HCT116 (cell line): ENCODE data around the gene TRIM5. TPM values are rescaled to one million over a fixed set of nuclear protein-coding genes. Genes with fewer than 3 reads are reported as not detected.

ENCODE experiments used
- ATAC-seq: fragments of 200-7000 bp; cut with Tn5 transposase; 2 replicates; pipeline ENCODE4 v1.9.1; 2020; ENCODE audit warnings: mild to moderate bottlenecking, moderate library complexity
- BruUV-seq: library from RNA; stranded (reverse); fragments of 400-500 nt; replicated peaks from 2 replicates; lab custom pipeline; 2021; lab: Mats Ljungman, UMichigan
- CTCF ChIA-PET: fragments of 300-600 bp; sonication (Branson Sonifier 250); formaldehyde crosslinking; loops from one replicate; lab custom pipeline; 2021; ENCODE audit warnings: antibody characterized with exemption; lab: Charles Lee
- POLR2A ChIA-PET: fragments of 300-600, 350-600 bp; sonication (Branson Sonifier 250); formaldehyde crosslinking; loops from one replicate; lab custom pipeline; 2021; ENCODE audit warnings: antibody characterized with exemption; lab: Charles Lee
- RAD21 ChIA-PET, 2 experiments: fragments of 300-600 bp; sonication (Branson Sonifier 250); formaldehyde crosslinking; loops; one replicate each; lab custom pipeline; 2023; ENCODE audit warnings: low total read pairs in 2 of 2; ENCODE audit not compliant: uncharacterized antibody in 2 of 2, unreplicated experiment in 2 of 2, low non-redundant PET in 1 of 2; lab: Charles Lee
- DNase-seq: peaks from one replicate; pipeline ENCODE4 v3.0.0-alpha.2; 2010; ENCODE audit warnings: low read depth, low spot score
- H2AFZ ChIP-seq: fragments of 200-600 bp; shearing (Covaris generic), sonication (generic); 2 replicates; pipeline ENCODE4 v1.6.1; 2017; ENCODE audit warnings: low read depth, mixed run types, mixed read lengths, antibody characterized with exemption, low read length; ENCODE audit not compliant: poor library complexity, severe bottlenecking
- H3K27ac ChIP-seq: 2 replicates; pipeline ENCODE4 v1.5.1; 2012; ENCODE audit warnings: low read depth, low read length
- H3K27me3 ChIP-seq: fragments of 200-600 bp; sonication (generic); 2 replicates; pipeline ENCODE4 v1.6.1; 2016; ENCODE audit warnings: mixed run types, low read length, mixed read lengths; ENCODE audit not compliant: insufficient read depth
- H3K36me3 ChIP-seq, 2 experiments: fragments of 200-500 bp in 1 of 2; fragments of 200-600 bp in 1 of 2; sonication (Bioruptor generic) in 1 of 2; sonication (generic) in 1 of 2; 2 replicates each; pipeline versions ENCODE4 v1.5.1 to v1.6.1; 2014 to 2016; ENCODE audit warnings: low read length in 2 of 2, inconsistent platforms in 1 of 2, mixed read lengths in 1 of 2, mixed run types in 1 of 2; ENCODE audit not compliant: insufficient read depth in 2 of 2, control insufficient read depth in 1 of 2
- H3K4me1 ChIP-seq, 2 experiments: fragments of 200-600 bp in 1 of 2; sonication (generic) in 1 of 2; 2 replicates each; pipeline versions ENCODE4 v1.5.1 to v1.6.1; 2012 to 2017; ENCODE audit warnings: low read length in 2 of 2, inconsistent platforms in 1 of 2, mild to moderate bottlenecking in 1 of 2, mixed read lengths in 1 of 2, mixed run types in 1 of 2, moderate library complexity in 1 of 2; ENCODE audit not compliant: insufficient read depth in 2 of 2, control insufficient read depth in 1 of 2
- H3K4me2 ChIP-seq: fragments of 200-600 bp; sonication (generic); 2 replicates; pipeline ENCODE4 v1.6.1; 2017; ENCODE audit warnings: mixed run types, low read length, mixed read lengths
- H3K4me3 ChIP-seq, 2 experiments: fragments of 200-600 bp in 1 of 2; sonication (generic) in 1 of 2; replicated peaks in 1 of 2; 2 replicates each; pipeline ENCODE4 v1.5.1; 2011 to 2016; ENCODE audit warnings: low read length in 2 of 2, control low read depth in 1 of 2, low read depth in 1 of 2, mild to moderate bottlenecking in 1 of 2, mixed read lengths in 1 of 2, mixed run types in 1 of 2
- H3K79me2 ChIP-seq: fragments of 200-600 bp; sonication (generic); 2 replicates; pipeline ENCODE4 v1.6.1; 2017; ENCODE audit warnings: mild to moderate bottlenecking, mixed run types, low read length, moderate library complexity, mixed read lengths; ENCODE audit not compliant: insufficient read depth
- H3K9ac ChIP-seq: fragments of 200-600 bp; sonication (generic); 2 replicates; pipeline ENCODE4 v1.6.1; 2016; ENCODE audit warnings: low read length, mixed read lengths
- H3K9me2 ChIP-seq: fragments of 200-600 bp; sonication (generic), shearing (Covaris generic); 2 replicates; pipeline ENCODE4 v1.6.1; 2017; ENCODE audit warnings: mixed run types, mild to moderate bottlenecking, moderate library complexity; ENCODE audit not compliant: insufficient read depth
- H3K9me3 ChIP-seq, 2 experiments: fragments of 200-500 bp in 1 of 2; fragments of 200-600 bp in 1 of 2; sonication (Bioruptor generic) in 1 of 2; sonication (generic) in 1 of 2; 2 replicates each; pipeline ENCODE4 v1.6.1; 2014 to 2017; ENCODE audit warnings: low read length in 2 of 2, mixed read lengths in 2 of 2, inconsistent platforms in 1 of 2, low read depth in 1 of 2, mild to moderate bottlenecking in 1 of 2, mixed run types in 1 of 2, moderate library complexity in 1 of 2; ENCODE audit not compliant: control insufficient read depth in 1 of 2, insufficient read depth in 1 of 2
- H4K20me1 ChIP-seq: fragments of 200-600 bp; sonication (generic), shearing (Covaris generic); 2 replicates; pipeline ENCODE4 v1.6.1; 2017; ENCODE audit warnings: mixed run types, mild to moderate bottlenecking, moderate library complexity; ENCODE audit not compliant: insufficient read depth
- CTCF ChIP-seq, 3 experiments: fragments of 200-600 bp in 1 of 3; sonication (generic) in 1 of 3; IDR thresholded peaks in 2 of 3; conservative IDR thresholded peaks in 1 of 3; 2 replicates each; pipeline ENCODE4 v1.5.1; 2012 to 2017; ENCODE audit warnings: low read depth in 2 of 3, low read length in 2 of 3, antibody characterized with exemption in 1 of 3, borderline replicate concordance in 1 of 3, control low read depth in 1 of 3, mild to moderate bottlenecking in 1 of 3, mixed read lengths in 1 of 3, mixed run types in 1 of 3, moderate library complexity in 1 of 3; ENCODE audit not compliant: insufficient read depth in 1 of 3
- ELF1 ChIP-seq: IDR thresholded peaks from 2 replicates; pipeline ENCODE4 v1.6.1; 2012; ENCODE audit warnings: low read depth, borderline replicate concordance
- JUND ChIP-seq: IDR thresholded peaks from 2 replicates; pipeline ENCODE4 v1.6.1; 2012
- MAX ChIP-seq: IDR thresholded peaks from 2 replicates; pipeline ENCODE4 v1.6.1; 2012
- REST ChIP-seq: IDR thresholded peaks from 2 replicates; pipeline ENCODE4 v1.6.1; 2012; ENCODE audit warnings: low read depth
- SIN3A ChIP-seq: IDR thresholded peaks from 2 replicates; pipeline ENCODE4 v1.6.1; 2012; ENCODE audit warnings: low read depth
- SP1 ChIP-seq: IDR thresholded peaks from 2 replicates; pipeline ENCODE4 v1.6.1; 2012; ENCODE audit warnings: low read depth
- SRF ChIP-seq: IDR thresholded peaks from 2 replicates; pipeline ENCODE4 v1.6.1; 2012; ENCODE audit warnings: low read depth
- TCF7L2 ChIP-seq: IDR thresholded peaks from 2 replicates; pipeline ENCODE4 v1.7.0; 2011; ENCODE audit warnings: borderline replicate concordance, inconsistent platforms; ENCODE audit not compliant: insufficient read depth, insufficient read length; ENCODE audit errors: extremely low read depth
- ZBTB33 ChIP-seq: IDR thresholded peaks from 2 replicates; pipeline ENCODE4 v1.6.1; 2011; ENCODE audit warnings: mild to moderate bottlenecking, low read length, moderate library complexity; ENCODE audit not compliant: insufficient replicate concordance; ENCODE audit errors: extremely low read depth
- ZNF274 ChIP-seq: fragments of 200-500 bp; sonication (Bioruptor generic); IDR thresholded peaks from 2 replicates; pipeline ENCODE4 v1.6.1; 2014; ENCODE audit warnings: mild to moderate bottlenecking, low read depth, low read length, inconsistent platforms
- intact Hi-C: fragments of 100-400 bp; cut with micrococcal nuclease; formaldehyde crosslinking; loops from 2 replicates; pipeline ENCODE4 v1.10.0; 2022
- total RNA-seq: library from RNA; stranded (reverse); gene quantifications from one replicate; pipeline ENCODE4 v1.2.1, GENCODE V29; 2021; ENCODE audit not compliant: unreplicated experiment

The TRIM5 gene
- total RNA-seq, 1 experiment from 2014 or later, result 13.7 TPM

- DNase-seq (no peak), ATAC-seq (no peak)
- Histone ChIP-seq H2AFZ (no peak overlapping the region), H3K36me3 (no peaks in the 10 kb centered on the region), H4K20me1 (no peaks in the 10 kb centered on the region), H3K4me1 (no peaks in the 10 kb centered on the region), H3K27ac (no peak overlapping the region), H3K9ac (no peak overlapping the region), H3K9me3 (no peaks in the 10 kb centered on the region), H3K4me2 (no peak overlapping the region), H3K4me3 (no peak overlapping the region), H3K27me3 (peaks cover 42% of the 10 kb centered on the region), H3K79me2 (no peaks in the 10 kb centered on the region), H3K9me2 (no peaks in the 10 kb centered on the region)
- ChIA-PET RAD21 (no interaction called here), CTCF (interaction anchor here (0.6 kb wide), 1 partner anchor 193 kb away, joined by 4 read pairs; no protein-coding TSS in a partner anchor), POLR2A (no interaction called here)
- no TSS peak for BruUV-seq
- TF ChIP-seq ZNF274 (no peak), ELF1 (no peak), SP1 (no peak), MAX (no peak), JUND (no peak), CTCF (IDR thresholded peaks at IDR 0.05 in 2 of 3, conservative IDR thresholded peaks at IDR 0.05 in 1 of 3; ENCODE audit: borderline replicate concordance in 1 of 3, insufficient read depth in 1 of 3, low read depth in 2 of 3, low read length in 2 of 3) (no peak)
- intact Hi-C loops, result no loop called here
These were observed 15.7 kb upstream of the TRIM5 start for GRCh38 chr11:5700421-5701054.

GRCh38 chr11:5698281-5698680 lies 13.4 kb upstream of the TRIM5 start:
- CTCF ChIA-PET, result no interaction called here
- ATAC-seq, result no peak
- no peak for TF ChIP-seq ZNF274
- TF ChIP-seq ZBTB33, result no peak
- TF ChIP-seq TCF7L2, result no peak
- no peak for TF ChIP-seq SRF
- no peak for TF ChIP-seq SIN3A
- TF ChIP-seq REST, result no peak

More at GRCh38 chr11:5698281-5698680, 13.4 kb upstream of the TRIM5 start:
- BruUV-seq, result no TSS peak
- H2AFZ ChIP-seq, result no peak overlapping the region
- no peaks in the 10 kb centered on the region for H4K20me1 ChIP-seq
- H3K27ac ChIP-seq, result no peak overlapping the region
- H3K27me3 ChIP-seq, result peaks cover 43% of the 10 kb centered on the region
- H3K4me2 ChIP-seq, result no peak overlapping the region
- ChIA-PET RAD21 (no interaction called here), POLR2A (no interaction called here)
- no peak overlapping the region for H3K9ac ChIP-seq
- DNase-seq, result no peak
- H3K79me2 ChIP-seq, result no peaks in the 10 kb centered on the region
- no peak overlapping the region for H3K4me3 ChIP-seq
- H3K9me2 ChIP-seq, result no peaks in the 10 kb centered on the region
- H3K9me3 ChIP-seq, result no peaks in the 10 kb centered on the region
- intact Hi-C loops, result no loop called here
- H3K4me1 ChIP-seq, result no peaks in the 10 kb centered on the region
- no peaks in the 10 kb centered on the region for H3K36me3 ChIP-seq
